ENCODE results near the gene DNAJC30.

Gene DNAJC30

DNA sequence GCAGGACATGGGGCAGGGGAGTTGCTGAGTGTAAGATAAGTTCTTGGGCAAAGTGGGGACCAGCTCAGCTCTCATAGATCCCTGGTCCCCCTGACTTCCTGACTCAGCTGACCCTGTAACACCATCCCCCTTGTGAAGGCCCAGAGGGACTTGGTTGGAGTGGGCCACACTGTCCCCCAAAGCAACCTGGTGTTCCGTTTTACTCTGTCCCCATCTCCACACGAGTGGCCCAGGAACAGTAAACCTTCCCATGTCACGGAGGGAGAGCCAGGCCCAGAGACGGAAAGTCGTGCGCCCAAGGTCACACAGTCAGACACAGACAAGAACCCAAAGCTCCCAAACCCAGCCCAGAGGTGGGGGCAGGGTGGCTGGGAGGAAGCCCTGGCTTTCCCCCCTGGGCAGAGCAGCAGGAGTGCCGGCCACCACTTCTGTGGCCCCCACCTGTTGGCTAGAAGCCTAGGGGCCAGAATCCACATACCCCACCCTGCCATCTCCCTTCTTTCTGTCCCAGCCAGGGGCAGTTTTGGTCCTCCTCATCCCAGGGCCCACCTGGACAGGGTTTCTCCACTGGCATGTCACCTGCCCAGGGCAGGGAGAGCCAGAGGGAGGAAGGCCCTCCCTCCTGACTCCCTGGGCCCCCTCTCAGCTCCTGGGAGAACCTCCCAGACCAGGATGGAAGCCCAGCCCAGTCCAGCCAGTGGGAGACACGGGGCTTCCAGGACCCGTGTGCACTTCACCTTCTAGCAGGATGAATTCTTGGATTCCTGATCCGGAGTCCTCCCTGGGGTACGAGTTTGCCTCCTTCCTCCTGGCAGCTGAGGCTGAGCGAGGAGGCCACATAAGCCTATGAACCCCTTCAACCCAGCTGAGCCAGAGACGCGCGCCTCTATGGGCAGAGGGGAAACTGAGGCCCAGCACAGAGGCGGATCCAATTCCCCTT, 36.2 kb downstream of the DNAJC30 start:
- FAIRE-seq, result no peak

DNA sequence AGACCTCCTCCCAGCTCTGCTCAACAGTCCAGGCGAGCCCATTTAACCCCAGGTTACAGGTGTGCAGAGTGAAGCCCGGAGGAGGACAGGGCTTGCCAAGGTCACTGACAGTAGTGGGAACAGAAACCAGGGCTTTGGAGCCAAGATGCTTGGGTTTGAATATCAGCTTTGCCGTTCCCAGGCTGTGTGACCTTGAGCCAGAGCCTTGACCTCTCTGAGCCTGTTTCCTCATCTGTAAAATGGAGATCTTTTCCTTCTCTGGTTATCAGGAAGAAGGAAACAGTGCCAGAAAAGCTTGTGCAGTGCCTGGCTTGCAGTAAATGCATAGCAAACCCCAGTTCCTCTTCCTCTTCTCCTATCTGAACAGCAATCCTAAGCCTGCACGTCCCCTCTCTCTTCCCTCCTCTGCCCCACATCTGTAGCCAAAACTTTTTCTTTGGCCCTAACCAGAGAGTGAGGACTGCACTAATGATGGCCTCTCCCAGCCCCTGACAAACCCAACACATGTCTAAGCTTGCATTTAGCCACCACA, 37.5 kb downstream of the DNAJC30 start:
- no peak for FAIRE-seq

DNA sequence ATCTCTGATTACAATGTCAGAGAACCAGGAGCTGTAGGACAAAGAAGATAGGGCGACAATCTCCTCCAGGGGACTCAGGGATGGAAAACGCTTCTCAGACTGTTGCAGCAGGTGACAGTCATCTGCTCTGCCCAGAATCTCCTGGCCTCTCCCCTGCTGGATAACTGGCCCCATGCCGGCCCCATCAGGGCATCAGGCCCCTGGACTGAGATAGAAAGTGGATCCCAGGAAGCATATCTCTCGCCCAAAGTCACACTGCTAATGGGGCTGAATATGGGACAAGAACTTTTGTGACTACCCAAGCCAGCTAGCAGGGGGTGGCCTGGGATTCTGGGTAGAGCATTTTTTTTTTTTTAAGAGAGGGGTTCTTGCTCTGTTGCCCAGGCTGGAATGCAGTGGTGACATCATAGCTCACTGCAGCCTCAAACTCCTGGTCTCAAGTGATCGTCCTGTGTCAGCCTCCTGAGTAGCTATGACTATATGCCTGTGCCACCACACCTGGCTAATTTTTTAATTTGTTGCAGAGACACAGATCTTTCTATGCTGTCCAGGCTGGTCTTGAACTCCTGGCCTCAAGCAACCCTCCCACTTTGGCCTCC, 38.5 kb downstream of the DNAJC30 start:
- no peak for FAIRE-seq

DNA sequence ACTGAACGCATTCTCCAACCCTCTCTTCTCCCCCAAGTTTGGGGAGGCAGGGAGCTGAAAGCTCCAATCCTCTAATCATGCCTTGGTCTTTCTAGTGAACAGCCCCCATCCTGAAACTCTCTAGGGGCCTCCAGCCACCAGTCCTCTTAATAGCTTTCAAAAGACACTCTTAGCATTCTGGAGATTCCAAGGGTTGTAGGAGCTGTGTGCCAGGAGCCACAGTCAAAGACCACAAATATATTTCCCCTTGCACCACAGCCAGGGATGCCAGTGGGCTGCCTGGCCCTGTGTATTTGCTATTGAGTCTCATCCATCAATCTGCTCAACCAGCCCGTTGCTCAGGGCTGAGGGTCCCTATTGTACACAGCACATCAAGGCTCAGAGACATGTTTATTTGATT, 40.4 kb downstream of the DNAJC30 start:
- no peak for FAIRE-seq

DNA sequence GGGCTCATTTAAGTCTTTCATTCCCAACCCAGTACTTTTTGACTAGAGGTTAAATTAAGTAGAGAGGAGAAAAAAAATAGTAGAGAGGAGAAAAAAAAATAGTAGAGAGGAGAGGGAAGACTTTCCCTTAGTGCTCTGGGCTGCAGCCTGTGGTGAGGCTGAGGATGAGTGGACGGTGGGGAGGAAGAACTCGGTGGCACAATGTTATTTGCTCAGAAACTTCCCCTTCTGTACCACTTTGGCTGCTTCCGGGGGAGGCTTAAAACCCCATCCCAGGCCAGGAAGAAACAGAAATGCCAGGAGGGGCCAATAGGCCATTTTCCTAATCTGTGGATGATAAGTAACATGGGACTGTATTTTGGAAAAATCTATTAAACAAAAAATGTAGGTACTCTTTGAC, 44.3 kb downstream of the DNAJC30 start:
- FAIRE-seq, result no peak

- no peak for FAIRE-seq
Measured at GRCh38 chr7:73635428-73636200, 47.6 kb downstream of the DNAJC30 start.

GRCh38 chr7:73633844-73634243, 49.4 kb downstream of the DNAJC30 start:
- FAIRE-seq, result no peak

DNA sequence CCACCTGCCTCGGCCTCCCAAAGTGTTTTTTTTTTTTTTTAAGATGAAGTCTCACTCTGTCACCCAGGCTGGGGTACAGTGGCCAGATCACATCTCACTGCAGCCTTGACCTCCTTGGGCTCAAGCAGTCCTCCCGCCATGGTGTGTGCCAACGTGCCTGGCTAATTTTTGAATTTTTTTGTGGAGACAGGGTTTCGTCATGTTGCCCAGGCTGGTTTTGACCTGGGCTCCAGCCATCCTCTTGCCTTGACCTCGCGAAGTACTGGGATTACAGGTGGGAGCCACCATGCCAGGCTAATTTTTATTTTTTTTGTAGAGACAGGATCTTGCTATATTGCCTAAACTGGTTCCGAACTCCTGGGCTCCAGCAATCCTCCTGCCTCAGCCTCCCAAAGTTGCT, 49.9 kb downstream of the DNAJC30 start:
- FAIRE-seq, result no peak

DNA sequence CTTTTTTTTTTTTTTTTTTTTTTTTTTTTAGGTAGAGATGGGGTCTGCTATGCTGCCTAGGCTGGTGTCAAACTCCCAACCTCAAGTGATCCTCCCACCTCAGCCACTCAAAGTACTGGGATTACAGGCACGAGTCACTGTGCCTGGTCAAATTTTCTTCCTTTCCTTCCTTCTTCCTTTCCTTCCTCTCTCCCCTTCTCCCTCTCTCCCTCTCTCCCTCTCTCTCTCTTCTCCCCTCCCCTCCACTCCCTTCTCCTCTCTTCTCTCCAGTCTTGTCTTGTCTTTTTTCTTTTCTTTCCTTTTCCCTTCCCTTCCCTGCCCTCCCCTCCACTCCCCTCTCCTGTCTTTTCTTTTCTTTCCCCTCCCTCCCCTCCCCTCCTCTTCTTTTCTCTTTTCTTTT, 51.7 kb downstream of the DNAJC30 start:
- FAIRE-seq, result no peak
